Measurements from ENCODE around the gene IGFN1.
A peak's percentile ranks its signal among the peaks of the same experiment; 100 is the strongest.

IGFN1 gene

DNA sequence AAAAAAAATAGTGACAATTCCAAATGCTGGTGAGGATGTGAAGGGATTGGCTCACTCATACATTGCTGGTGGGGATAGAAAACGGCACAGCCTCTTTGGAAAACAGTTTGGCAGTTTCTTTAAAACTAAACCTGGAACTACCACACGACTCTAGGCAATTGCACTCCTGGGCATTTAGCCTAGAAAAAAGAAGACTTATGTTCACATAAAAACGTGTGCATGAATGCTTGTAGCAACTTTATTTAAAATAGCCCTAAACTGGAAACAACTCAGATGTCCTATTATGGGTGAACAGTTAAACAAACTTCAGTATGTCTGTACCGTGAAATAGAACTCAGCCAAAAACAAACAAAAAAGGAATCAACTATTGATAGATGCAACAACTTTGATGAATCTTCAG is 26.9 kb upstream of the IGFN1 start:
- DNase-seq (ENCODE audit: low read depth) = no peak

DNA sequence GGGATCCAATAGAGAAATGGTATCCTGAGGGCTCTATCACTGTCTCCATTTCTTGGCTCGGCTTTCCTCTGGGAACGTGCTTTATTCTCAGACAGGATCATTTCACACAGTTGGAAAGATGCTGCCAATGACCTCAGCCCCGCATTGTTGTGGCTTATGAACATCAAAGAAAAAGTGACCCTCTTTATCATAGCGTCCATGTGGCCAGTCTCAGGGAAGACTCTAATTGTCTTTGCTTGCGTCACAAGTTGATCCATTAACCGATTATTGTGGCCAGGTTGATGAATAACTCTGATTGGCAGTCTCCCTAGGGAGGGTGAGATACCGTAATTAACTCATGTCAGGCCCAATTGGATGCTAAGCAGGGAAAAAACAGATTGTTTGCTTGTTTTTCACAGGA is 26.0 kb upstream of the IGFN1 start:
- DNase-seq (ENCODE audit: low read depth) = no peak

DNA sequence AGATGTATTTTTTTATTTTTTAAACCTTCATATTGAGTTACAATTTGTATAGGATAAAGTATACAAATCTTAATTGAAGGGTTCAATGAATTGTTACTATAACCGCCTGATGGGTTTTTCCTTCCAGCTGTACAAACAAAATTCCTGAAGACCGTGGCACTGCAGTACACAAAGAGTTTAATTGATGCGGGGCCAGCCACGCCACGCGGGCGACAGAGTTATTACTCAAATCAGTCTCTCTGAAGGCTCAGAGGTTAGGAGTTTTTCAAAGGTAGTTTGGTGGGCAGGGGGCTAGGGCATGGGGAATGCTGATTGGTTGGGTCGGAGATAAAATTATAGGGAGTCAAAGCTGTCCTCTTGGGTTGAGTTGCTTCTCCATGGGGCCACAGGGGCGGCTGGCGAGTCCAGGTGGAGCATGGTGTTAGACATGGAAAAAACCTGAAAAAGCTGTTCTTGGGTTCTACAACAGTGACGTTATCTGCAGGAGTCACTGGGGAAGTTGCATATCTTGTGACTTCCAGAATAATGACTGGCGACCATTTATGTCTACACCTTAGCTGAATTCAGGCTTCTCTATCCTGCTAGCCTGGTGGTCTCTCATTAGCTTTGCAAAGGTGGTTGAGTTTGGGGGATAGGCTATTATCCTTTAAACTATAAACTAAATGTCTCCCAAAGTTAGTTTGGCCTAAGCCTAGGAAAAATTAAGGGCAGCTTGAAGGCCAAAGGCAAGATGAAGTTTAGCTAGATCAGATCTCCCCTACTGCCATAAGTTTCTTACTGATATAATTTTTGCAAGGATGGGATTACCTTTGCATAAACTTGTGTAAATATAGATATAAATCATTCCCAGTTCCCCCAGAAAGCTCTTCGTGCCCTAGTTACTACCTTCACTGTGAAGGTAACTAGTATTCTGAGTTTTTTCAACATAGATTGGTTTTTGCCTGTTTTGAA is 23.3 kb upstream of the IGFN1 start:
- DNase-seq (ENCODE audit: low read depth) = no peak

DNA sequence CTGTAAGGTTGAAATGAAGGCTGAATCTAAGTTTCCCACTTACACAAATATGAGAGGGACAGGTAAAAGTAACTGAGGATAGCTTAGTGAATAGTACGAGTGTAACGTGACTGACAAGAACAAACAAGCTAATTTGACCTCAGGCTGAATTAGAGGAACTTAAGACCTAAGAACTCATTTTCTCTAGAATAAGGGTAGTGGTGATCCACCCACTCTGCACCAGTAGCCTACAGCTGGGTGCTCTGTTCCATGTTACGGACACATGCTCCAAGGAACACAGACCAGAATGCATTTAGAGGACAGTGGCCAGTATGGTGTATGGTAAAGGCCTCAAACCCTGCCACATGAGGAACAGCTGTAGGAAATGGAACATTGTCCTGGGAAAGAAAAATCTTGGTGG is 21.4 kb upstream of the IGFN1 start:
- DNase-seq (ENCODE audit: low read depth) = no peak

DNA sequence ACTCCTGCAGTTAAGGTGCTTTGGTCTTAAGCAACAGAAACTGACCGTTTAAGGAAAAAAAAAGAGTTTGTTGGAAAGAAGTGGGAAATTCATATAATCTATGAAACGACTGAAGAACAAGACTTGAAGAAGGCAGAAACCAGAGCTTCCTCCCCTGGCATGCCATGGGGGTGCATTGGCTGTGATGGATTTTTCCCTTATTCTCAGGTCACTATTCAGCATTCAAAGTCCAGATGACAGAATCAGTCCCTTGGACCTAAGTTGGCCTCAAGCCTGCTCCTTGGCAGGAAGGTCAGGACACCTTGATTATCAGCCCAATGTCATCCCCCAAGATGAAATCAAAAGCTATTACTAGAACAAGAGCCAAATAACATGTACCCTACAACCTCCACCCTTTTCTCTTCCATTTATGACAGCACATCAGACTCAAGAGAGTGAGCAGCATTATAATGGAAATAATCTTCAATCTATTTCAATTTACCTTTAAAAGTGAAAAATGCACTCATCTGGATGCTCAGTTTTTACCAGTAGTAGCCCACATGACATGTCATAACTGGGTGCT is 20.6 kb upstream of the IGFN1 start:
- no peak for DNase-seq (ENCODE audit: low read depth)

DNA sequence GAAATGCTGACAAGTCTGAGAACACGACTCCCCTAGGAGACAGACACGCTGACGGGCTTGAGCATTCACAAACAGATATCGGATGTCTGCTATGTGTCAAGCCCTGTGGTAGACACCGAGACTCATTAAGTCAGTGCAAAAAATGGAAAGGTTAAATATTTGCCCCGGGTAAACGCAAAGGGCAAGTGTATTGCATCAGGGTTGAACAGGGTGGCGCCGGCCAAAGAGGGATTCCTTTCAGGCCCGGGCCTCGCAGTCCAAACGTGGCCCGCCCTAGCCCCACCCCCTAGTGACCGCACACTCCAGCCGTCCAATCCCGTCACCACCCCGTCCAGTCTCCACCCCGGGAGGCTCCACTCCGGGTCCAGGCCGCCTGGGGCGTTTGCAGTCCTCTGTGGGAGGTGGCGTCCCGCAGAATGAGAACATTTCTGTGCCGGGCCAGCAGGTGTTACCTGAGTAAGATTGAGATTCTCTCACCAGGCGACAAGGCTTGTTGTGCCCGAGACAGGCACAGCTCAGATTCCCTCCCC is 20.0 kb upstream of the IGFN1 start:
- peak; percentile 86 for DNase-seq (ENCODE audit: low read depth)

DNA sequence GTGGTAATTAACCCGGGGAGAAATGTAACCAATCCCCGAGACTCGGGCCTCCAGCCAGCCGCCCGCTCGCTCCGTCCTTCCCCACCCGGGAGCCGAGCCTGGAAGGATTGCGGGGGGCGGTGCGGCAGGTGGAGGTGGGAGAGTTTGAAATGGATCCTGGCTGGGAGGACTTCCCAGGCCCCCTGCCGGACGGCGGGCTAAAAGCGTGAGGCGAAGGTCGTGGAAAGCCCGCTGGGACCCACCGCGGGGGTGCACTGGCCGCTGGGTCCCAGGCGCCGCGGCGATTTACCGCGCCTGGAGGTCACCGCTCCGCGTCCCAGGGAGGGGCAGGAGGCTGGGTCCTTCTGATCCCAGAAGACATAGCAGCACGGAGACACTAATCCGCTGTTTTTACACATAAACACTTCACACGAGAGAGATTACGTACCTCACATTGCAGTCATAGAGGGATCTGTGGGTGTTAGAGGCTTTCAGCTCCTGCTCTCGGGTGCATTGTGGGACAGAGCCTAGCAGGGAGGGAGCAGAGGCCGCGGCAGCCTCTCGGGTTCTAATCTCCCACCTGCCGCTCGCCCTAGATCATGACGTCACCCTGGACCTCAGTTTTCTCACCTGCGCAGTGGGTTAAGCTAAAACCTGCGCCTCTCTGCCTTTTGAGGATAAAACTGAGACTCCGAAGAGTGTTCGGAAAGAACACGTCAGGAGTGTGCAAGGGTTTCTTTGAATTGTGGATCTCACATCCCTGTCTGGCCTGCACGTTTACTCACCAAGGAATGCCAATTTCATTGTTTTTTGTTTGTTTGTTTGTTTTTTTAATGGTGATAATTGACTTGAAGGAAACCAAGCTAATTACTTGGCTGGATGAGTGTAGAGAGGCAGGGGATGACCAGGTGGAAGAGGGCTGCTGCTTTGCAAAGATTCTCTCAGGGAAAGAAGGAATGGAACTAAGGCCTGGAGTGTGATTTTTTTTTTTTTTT is 19.3 kb upstream of the IGFN1 start:
- no peak for DNase-seq (ENCODE audit: low read depth)

DNA sequence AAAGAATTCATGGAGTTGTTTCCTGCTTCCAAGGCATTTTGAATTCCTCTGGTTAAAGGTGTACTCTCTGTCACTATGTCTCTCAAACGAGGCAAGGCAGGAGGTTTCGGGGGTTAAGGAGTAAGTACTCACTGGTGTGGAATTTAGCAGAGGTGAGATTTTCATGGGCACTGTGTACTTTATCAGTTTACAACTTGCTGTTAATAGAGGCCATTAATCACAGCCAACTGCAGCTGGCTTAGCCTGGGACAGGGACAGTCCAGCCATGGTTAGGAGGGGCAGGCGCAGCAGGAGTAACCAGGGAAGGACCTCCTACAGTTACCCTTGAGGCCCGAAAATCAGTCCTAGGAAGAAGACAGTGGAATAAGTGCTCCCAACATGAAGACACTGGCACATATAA is 18.3 kb upstream of the IGFN1 start:
- no peak for DNase-seq (ENCODE audit: low read depth)

DNA sequence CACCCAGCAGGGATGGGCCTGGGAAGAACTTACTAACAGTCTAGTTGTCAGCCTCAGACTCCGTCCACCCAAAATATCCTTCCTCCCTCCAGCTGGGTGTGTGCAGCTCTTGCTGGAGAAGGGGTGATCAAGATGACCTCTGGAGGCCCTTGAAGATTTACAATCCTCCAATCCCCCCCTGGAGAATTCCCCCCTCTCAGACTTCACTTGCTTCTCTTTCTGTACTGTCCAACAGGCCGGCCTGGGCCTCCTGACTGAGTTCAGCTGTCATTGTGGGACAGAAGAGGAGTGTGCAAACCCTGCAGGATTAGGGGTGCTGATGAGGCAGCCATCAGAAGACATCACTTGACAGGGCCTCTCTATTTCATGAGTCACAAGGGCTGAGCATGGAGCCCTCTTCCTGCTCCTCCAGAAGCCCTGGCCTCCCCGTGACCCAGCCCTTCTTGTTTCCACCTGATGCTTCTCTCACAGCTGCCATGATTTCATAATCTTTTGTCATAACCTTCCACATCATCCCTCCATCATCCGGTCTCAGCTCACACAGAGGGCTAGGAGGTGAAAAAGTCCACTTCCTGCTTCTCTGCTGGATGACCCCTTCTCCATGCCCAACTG is 17.5 kb upstream of the IGFN1 start:
- no peak for DNase-seq (ENCODE audit: low read depth)

DNA sequence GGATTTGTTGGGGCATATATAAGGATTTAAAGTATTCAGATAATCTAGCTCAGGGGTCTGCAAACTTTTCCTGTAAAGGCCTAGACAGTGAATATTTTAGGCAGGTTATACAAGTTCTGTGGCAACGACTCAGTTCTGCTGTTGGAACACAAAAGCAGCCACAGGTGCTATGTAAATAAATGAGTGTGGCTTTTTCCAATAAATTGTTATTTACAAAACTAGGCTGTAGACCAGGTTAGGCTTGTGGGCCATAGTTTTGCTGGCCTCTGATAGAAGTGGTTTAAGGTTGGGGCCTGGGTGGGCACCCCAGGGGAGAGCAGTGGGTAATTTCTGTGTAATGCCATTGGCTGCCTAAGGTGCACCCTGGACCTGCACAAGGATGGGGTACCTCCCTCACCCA is 16.9 kb upstream of the IGFN1 start:
- no peak for DNase-seq (ENCODE audit: low read depth)

DNA sequence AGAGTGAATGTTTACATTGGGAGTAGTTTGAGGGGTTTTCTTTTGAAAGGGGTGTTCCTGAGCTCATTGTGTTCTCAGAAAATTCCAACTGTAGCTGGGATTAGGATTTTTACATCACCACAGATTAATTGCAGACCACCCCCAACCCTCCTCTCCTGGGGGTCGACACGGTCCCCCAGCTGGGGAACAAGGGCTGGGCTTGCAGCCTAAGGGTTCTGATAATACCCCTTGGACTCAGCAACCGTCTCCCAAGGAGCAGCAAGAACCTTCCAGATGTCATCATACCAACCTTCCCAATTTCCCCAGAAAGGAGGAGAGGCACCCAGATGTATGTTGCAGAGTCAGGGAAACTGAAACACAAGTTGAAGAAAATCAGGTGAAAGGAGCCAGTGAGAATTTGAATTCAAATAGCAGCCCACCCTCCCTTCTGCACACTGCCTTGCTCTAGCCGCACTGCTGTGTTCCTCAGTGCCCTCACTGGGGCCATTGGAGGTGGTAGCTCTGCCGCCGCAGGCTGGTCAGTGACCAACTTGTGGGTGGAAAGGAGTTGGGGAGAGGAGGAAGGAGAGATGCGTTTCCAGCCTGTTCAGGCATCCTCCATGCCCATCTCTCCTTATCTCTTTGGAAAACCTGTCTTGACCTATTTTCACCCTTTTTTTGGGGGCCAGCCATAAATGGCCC is 14.7 kb upstream of the IGFN1 start:
- DNase-seq (ENCODE audit: low read depth) = no peak

DNA sequence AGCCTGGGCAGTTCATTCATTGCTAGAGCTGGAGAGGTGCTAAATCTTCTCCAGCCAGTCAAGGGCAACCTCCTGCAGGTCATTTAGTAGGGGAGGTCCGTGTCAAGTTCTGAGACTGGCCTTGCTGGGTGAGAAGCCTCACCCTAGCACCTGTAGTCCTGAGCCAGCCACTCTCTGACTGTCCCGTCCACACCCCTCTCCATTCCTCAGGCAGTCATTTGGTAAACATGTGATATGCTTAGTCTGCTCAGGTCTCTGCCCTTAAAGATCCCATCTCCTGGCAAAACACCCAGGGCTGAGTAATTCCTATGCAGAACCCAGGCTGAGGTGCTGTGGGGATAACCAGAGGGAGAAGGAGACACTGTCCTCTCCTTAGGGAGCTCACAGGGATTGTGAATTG is 13.7 kb upstream of the IGFN1 start:
- DNase-seq (ENCODE audit: low read depth) = no peak

DNA sequence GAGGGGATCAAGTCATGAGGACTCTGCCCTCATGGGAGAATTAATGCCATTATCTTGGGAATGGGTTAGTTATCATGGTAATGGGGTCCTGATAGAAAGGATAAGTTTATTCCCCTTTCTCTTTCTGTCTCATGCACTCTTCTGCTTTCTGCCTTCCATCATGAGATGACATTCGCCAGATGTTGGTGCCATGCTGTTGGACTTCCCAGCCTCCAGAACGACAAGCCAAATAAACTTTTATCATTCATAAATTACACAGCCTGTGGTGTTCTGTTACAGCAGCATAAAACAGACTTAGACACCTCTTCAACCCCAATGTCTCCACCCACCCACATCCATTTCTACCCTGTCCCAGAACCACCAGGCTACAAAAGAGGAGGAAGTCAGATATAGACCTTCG is 11.9 kb upstream of the IGFN1 start:
- no peak for DNase-seq (ENCODE audit: low read depth)

DNA sequence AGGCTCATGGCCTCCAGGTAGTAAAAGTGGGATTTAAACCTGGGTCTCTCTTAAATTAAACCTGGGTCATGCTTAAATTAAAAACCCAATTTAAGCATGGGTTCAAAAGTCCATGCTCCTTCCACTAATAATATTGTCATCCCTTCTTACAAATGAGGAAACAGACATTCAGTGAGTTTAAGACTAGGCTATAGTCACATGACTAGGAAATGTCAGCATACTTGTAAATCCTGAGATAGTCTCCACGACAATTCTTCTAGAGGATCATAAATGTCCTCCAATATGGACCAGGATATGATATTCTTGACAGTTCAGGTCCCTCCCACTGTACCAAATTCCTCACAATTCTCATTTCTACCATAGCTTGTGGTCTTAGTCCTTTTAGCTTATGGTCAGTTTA is 10.5 kb upstream of the IGFN1 start:
- DNase-seq (ENCODE audit: low read depth) = no peak

DNA sequence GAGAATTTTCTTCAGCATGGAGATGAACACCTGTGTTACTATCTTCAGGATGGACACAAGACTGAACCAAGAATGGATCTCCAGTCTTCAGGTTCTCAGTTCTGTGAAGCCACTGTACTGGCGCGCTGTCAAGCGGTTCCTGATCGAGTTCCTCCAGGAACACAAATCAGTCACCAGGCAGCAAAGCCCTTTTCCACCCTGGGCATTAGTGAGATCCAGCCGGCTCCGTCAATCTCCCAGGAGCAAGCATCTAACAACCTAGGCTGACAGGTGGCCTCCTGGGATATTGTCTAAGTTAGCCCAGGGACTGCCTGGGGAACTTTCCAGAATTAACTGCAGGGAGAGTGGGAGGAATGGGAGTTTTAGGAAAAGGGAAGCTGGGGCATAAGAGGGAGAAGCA is 9.7 kb upstream of the IGFN1 start:
- DNase-seq (ENCODE audit: low read depth) = no peak

DNA sequence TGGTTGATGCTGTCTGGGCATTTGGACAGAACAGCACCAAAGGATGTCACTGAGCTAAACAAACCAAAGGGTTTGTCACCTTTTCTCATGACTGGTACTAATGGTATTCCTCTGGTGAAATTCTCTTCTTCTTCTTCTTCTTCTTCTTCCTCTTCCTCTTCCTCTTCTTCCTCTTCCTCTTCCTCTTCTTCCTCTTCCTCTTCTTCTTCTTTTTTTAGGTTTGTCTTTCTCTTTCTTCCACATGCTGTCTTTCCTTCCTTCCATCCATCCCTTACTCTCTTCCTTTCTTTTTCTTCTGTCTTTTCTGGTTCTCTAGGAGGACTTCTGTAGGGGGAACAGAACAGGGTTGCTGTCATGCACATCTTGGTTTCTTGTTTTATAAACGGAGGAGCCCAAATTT is 9.3 kb upstream of the IGFN1 start:
- DNase-seq (ENCODE audit: low read depth) = no peak

DNA sequence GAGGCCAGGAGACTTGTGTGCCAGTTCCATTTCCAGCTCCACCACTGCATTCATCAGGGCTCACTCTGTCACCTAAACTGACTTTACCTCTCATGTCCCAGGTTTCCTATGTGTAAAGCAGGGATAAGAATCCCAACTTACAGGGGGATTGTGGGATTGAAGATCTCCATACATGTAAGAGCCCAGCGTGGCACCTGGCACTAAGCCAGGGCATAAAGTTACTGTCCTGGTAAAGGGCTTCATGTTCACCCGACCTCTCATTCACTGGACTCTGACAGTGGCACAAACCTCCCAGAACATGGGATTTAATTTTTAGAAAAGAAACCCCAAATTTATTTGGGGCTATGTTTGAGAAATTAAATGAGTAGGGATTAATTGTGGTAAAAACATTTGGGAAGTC is 8.9 kb upstream of the IGFN1 start:
- no peak for DNase-seq (ENCODE audit: low read depth)

DNA sequence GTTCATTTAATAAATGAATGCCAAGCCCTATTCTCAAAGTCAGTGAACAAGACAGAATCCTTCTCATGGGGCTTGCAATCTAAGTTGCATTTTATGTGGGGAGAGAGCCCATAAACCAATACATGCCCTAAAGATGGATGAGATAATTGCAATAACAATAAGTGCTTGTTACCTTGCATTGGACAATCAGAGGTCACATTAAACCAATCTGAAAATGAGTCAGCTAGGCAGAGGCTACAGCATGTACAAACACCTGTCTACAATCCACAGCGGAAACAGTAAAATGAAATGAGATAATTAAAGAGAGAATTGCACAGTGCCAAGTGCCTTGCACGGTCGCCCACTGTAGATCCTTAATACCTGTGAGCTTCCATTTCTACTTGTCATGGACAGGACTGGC is 7.4 kb upstream of the IGFN1 start:
- DNase-seq (ENCODE audit: low read depth) = no peak

DNA sequence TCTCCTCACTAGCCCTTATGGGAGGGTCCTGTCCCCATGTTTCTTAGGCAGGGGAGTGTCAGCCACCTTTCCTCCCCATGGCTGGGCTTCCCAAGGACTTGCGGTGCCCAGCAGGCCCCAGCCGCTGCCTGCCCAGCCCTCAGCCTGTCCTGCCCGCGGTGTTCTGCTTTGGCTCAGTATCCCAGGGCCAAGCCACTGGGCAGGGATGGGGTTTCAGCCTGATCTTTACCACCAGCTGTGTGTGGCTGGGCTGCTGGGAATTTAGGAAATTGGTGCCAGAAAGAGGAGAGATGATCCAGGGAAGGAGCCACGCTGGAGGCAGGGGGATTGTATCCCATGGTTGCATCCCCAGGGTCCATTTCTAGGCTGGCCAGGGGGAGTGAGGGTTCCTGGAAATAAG is 6.9 kb upstream of the IGFN1 start:
- DNase-seq (ENCODE audit: low read depth) = no peak

DNA sequence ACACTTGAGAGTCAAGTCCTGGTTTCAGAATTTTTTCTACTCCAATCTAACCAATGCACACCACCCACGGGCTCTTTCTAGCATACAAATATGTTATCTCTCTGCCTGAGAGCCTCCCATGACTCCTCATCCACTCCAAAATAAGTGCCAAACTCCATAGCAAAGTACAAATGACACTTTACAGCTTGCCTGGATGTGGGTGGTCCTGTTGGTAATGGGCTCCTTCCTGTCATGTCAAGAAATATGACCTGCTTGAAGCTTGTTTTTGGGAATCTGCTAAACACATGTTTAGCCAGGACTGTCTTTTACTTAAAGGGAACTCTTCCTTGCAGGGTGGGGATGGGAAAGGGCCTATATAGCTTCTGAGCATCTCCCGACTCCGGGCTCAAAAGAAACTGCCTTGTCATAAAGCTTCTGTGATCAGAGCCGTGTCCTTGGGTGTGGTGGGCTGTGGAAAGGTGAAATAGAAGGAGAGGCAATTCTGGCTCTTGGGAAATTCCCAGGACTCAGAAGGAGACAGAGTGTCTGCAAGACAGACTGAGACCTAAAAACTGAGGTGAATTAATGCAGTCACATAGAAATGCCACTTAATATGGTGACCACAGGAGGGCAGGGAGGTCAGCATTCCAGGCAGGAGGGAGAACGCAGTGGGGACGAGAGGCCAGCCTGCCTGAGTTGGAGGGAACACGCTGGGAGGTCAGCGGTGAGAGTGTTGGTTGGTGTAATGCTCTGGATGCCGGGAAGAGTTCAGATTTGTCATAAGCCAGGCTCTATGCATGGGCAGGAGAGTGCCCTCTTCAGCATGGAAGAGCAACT is 6.1 kb upstream of the IGFN1 start:
- DNase-seq (ENCODE audit: low read depth) = peak; percentile 65

DNA sequence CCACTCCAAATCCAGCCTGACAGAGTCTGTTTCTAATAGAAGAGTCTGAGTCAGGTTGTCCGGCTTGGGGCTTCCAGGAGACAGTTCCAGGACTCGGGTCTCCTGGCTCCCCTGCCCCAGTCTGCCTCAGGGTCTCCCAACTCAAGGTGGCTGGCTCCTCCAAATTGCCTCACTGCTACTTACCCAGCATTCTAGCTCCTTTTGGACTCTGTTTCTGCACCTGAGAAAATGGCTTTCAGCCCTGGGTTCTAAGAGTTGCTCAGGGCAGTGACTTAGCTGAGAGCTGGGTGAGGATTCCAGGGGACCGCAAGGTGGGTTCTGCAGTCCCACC is 5.5 kb upstream of the IGFN1 start:
- DNase-seq (ENCODE audit: low read depth) = no peak

All from GM04503 (cell line).